H7 (cell line): ENCODE data around the gene MTM1. TPM values are rescaled to one million over a fixed set of nuclear protein-coding genes. Genes with fewer than 3 reads are reported as not detected.

Experiments
- DNase-seq: peaks from one replicate; pipeline ENCODE4 v3.0.0; 2012
- H3K27me3 ChIP-seq: 2 replicates; pipeline ENCODE4 v1.6.0; 2011; ENCODE audit warnings: mild to moderate bottlenecking, low read length; ENCODE audit not compliant: control insufficient read depth, insufficient read depth
- H3K36me3 ChIP-seq: replicated peaks from 2 replicates; pipeline ENCODE4 v1.5.1; 2011; ENCODE audit warnings: low read length; ENCODE audit not compliant: control insufficient read depth, insufficient read depth
- H3K4me3 ChIP-seq: 2 replicates; pipeline ENCODE4 v1.5.1; 2011; ENCODE audit warnings: low read depth, mild to moderate bottlenecking, control low read depth, low read length, moderate library complexity; ENCODE audit not compliant: insufficient read depth
- total RNA-seq: library from RNA; depleted of rRNA; stranded (reverse); fragments of >200 nt; shearing (Covaris generic); gene quantifications from 2 replicates; pipeline ENCODE4 v1.2.3, GENCODE V29; 2014; rRNA removed

MTM1 gene
- total RNA-seq, 1 experiment from 2014 or later: 15.9 TPM

- Histone ChIP-seq H3K36me3 (no peaks in the 10 kb centered on the region; the same call in none of the 2 replicates), H3K4me3 (no peak overlapping the region), H3K27me3 (no peaks in the 10 kb centered on the region)
- DNase-seq: no peak
Measured at GRCh38 chrX:150704030-150704613, 135.7 kb downstream of the MTM1 start.

- DNase-seq: no peak
- Histone ChIP-seq H3K36me3 (no peaks in the 10 kb centered on the region), H3K27me3 (no peaks in the 10 kb centered on the region), H3K4me3 (no peak overlapping the region)
Measured at GRCh38 chrX:150712619-150713018, 144.2 kb downstream of the MTM1 start.

GRCh38 chrX:150715184-150715583, 146.8 kb downstream of the MTM1 start:
- H3K27me3 ChIP-seq: no peaks in the 10 kb centered on the region
- no peak overlapping the region for H3K4me3 ChIP-seq
- DNase-seq: no peak
- no peaks in the 10 kb centered on the region for H3K36me3 ChIP-seq

DNA sequence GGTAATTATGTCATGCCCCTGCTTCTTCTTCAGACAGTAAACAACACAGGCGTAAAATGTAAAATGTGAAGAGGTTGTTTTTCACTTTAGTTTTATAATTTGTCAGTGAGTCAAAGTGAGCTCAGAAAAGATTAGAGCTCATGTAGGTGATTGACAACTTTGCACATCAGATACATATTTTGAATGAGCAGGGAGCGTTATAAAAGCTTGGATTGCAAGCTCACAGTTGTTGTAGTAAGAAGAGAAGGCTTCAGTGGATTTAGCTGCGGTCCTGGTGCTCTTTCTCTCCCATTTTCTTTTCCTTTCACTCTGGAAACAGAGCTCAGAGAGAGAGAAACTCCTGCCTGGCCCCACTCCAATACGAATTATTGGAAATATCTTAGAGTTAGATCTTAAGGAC, 151.2 kb downstream of the MTM1 start:
- Histone ChIP-seq H3K36me3 (no peaks in the 10 kb centered on the region), H3K4me3 (no peak overlapping the region), H3K27me3 (no peaks in the 10 kb centered on the region)
- DNase-seq: no peak

Other genes with a start within 250 kb of the MTM1 start
- 0.31 and 1.1 TPM in 2 replicates for gene MAMLD1, start 205.3 kb upstream of the MTM1 start, total RNA-seq
- gene MTMR1, start 124.8 kb downstream of the MTM1 start, total RNA-seq: 11.4 and 11.6 TPM in 2 replicates